Neural progenitor cell (in vitro differentiated cells): ENCODE data around the gene PCDHA7. TPM values are rescaled to one million over a fixed set of nuclear protein-coding genes. Genes with fewer than 3 reads are reported as not detected.
"Not testable (repeated sequence)": the region's sequence is repeated elsewhere in the genome, so short reads cannot be mapped to it uniquely, and the experiment has no call there.

Experiments used
- DNase-seq: peaks from one replicate; pipeline ENCODE4 v3.0.0-alpha.2; 2016; ENCODE audit warnings: low spot score
- H2AFZ ChIP-seq: fragments of 200-600 bp; sonication (generic); replicated peaks from 2 replicates; pipeline ENCODE4 v1.6.1; 2016; ENCODE audit warnings: antibody characterized with exemption
- H3F3A ChIP-seq: fragments of 200-600 bp; sonication (generic); 2 replicates; pipeline ENCODE4 v1.6.1; 2016; ENCODE audit warnings: antibody characterized with exemption, low read depth
- H3K27ac ChIP-seq: fragments of 200-600 bp; sonication (generic); 2 replicates; pipeline ENCODE4 v1.5.1; 2016; ENCODE audit warnings: mild to moderate bottlenecking
- H3K27me3 ChIP-seq: fragments of 200-600 bp; sonication (generic); 2 replicates; pipeline ENCODE4 v1.6.1; 2016; ENCODE audit warnings: mild to moderate bottlenecking, moderate library complexity
- H3K36me3 ChIP-seq: fragments of 200-600 bp; sonication (generic); 2 replicates; pipeline ENCODE4 v1.5.1; 2016
- H3K4me1 ChIP-seq: fragments of 200-600 bp; sonication (generic); 2 replicates; pipeline ENCODE4 v1.6.1; 2016; ENCODE audit warnings: mixed run types
- H3K4me2 ChIP-seq: fragments of 200-600 bp; sonication (generic); 2 replicates; pipeline ENCODE4 v1.6.1; 2016
- H3K4me3 ChIP-seq: fragments of 200-600 bp; sonication (generic); 2 replicates; pipeline ENCODE4 v1.5.1; 2016
- H3K79me2 ChIP-seq: fragments of 200-600 bp; sonication (generic); 2 replicates; pipeline ENCODE4 v1.6.1; 2016; ENCODE audit warnings: low read depth
- H3K9ac ChIP-seq: fragments of 200-600 bp; sonication (generic); 2 replicates; pipeline ENCODE4 v1.6.1; 2016
- H3K9me3 ChIP-seq: fragments of 200-600 bp; sonication (generic); 2 replicates; pipeline ENCODE4 v1.5.1; 2016; ENCODE audit warnings: low read depth
- H4K20me1 ChIP-seq: fragments of 200-600 bp; sonication (generic); 2 replicates; pipeline ENCODE4 v1.6.1; 2016; ENCODE audit warnings: low read depth
- H3K27ac Mint-ChIP-seq: 3 replicates; pipeline ENCODE4 v1.8.0; 2021; ENCODE audit warnings: mixed read lengths
- H3K27me3 Mint-ChIP-seq: 2 replicates; pipeline ENCODE4 v1.8.0; 2022; ENCODE audit warnings: low read depth, mild to moderate bottlenecking, inconsistent platforms, moderate library complexity, mixed read lengths; ENCODE audit not compliant: insufficient read depth
- H3K36me3 Mint-ChIP-seq: 3 replicates; pipeline ENCODE4 v1.8.0; 2021; ENCODE audit warnings: mixed read lengths
- H3K4me1 Mint-ChIP-seq: 3 replicates; pipeline ENCODE4 v1.8.0; 2021; ENCODE audit warnings: mixed read lengths
- H3K4me3 Mint-ChIP-seq: 3 replicates; pipeline ENCODE4 v1.8.0; 2021; ENCODE audit warnings: mild to moderate bottlenecking, moderate library complexity, mixed read lengths
- H3K9me3 Mint-ChIP-seq: 3 replicates; pipeline ENCODE4 v1.8.0; 2020; ENCODE audit warnings: mixed read lengths
- EZH2 ChIP-seq: fragments of 200-600 bp; sonication (generic); IDR thresholded peaks from 2 replicates; pipeline ENCODE4 v1.6.1; 2017; ENCODE audit warnings: antibody characterized with exemption, mild to moderate bottlenecking, moderate library complexity
- EZH2phosphoT487 ChIP-seq: fragments of 200-600 bp; sonication (generic); IDR thresholded peaks from 2 replicates; pipeline ENCODE4 v1.6.1; 2017; ENCODE audit warnings: antibody characterized with exemption
- total RNA-seq: library from RNA; depleted of rRNA; stranded (reverse); fragments of >200 nt; gene quantifications from 2 replicates; pipeline ENCODE4 v1.2.3, GENCODE V29; 2015; ENCODE audit warnings: low replicate concordance
- TF ChIP-seq, protein P1 (sequence below): fragments of 200-600 bp; sonication (generic); IDR thresholded peaks from 2 replicates; pipeline ENCODE4 v1.5.1; 2017; ENCODE audit warnings: antibody characterized with exemption, mild to moderate bottlenecking

Gene PCDHA7
- total RNA-seq, 1 donor from 2014 or later, result 0.36 TPM

DNA sequence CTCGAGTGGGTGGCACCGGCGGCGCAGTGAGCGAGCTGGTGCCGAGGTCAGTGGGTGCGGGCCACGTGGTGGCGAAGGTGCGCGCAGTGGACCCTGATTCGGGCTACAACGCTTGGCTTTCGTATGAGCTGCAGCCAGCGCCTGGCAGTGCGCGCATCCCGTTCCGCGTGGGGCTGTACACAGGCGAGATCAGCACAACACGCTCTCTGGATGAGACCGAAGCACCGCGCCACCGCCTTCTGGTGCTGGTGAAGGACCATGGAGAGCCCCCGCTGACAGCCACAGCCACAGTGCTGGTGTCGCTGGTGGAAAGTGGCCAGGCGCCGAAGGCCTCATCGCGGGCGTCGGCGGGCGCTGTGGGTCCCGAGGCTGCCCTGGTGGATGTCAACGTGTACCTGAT is 10.6 kb upstream of the PCDHA7 start:
- no peak overlapping the region for H3K27ac ChIP-seq
- H3K4me2 ChIP-seq, result no peak overlapping the region
- H3K4me1 ChIP-seq, result no peaks in the 10 kb centered on the region
- Mint-ChIP-seq H3K27me3 (no peaks in the 10 kb centered on the region), H3K36me3 (peaks cover 32% of the 10 kb centered on the region), H3K4me3 (no peak overlapping the region), H3K4me1 (no peaks in the 10 kb centered on the region), H3K27ac (no peak overlapping the region), H3K9me3 (peaks cover 31% of the 10 kb centered on the region)
- H3K36me3 ChIP-seq, result no peaks in the 10 kb centered on the region
- H3K79me2 ChIP-seq, result no peaks in the 10 kb centered on the region
- no peaks in the 10 kb centered on the region for H3K9me3 ChIP-seq
- no peak overlapping the region for H3K9ac ChIP-seq
- H4K20me1 ChIP-seq, result no peaks in the 10 kb centered on the region
- no peak overlapping the region for H2AFZ ChIP-seq
- H3K27me3 ChIP-seq, result no peaks in the 10 kb centered on the region
- no peak overlapping the region for H3K4me3 ChIP-seq
- no peaks in the 10 kb centered on the region for H3F3A ChIP-seq
- DNase-seq, result no peak
- TF ChIP-seq, protein P1, sequence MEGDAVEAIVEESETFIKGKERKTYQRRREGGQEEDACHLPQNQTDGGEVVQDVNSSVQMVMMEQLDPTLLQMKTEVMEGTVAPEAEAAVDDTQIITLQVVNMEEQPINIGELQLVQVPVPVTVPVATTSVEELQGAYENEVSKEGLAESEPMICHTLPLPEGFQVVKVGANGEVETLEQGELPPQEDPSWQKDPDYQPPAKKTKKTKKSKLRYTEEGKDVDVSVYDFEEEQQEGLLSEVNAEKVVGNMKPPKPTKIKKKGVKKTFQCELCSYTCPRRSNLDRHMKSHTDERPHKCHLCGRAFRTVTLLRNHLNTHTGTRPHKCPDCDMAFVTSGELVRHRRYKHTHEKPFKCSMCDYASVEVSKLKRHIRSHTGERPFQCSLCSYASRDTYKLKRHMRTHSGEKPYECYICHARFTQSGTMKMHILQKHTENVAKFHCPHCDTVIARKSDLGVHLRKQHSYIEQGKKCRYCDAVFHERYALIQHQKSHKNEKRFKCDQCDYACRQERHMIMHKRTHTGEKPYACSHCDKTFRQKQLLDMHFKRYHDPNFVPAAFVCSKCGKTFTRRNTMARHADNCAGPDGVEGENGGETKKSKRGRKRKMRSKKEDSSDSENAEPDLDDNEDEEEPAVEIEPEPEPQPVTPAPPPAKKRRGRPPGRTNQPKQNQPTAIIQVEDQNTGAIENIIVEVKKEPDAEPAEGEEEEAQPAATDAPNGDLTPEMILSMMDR, result no peak
- TF ChIP-seq EZH2 (no peak), EZH2phosphoT487 (no peak)

DNA sequence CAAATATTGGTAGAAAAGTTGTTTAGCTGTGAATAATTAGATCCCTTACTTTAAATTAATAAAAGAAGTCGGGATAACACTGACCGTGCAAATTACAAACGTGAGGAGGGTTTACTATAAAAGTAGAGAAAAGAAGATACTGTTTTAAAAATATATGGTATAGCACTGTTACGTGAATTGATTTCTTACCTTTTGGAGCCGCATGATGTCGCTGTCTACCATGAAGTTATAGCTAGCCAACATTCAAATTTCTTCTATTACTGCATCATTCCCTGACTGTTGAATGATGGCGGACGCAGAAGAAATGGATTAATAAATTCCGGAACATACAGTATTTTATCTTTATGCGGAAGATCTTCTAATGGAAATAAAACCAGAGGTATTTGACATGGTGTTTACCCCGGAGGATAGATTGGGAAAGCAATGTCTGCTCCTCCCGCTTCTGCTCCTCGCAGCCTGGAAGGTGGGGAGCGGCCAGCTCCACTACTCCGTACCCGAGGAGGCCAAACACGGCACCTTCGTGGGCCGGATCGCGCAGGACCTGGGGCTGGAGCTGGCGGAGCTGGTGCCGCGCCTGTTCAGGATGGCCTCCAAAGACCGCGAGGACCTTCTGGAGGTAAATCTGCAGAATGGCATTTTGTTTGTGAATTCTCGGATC is 6.2 kb upstream of the PCDHA7 start, which contains the start of gene PCDHA6:
Gene PCDHA6, plus strand, starts transcription at position 257 of the 658 bp plus-strand sequence. Its CDS starts 132 bp downstream, at position 389.
- Histone ChIP-seq H3K4me1 (no peaks in the 10 kb centered on the region), H2AFZ (no peak within 1 kb of the TSS), H3K36me3 (peaks cover 6% of the 10 kb centered on the region), H3F3A (no peaks in the 10 kb centered on the region), H3K79me2 (no peaks in the 10 kb centered on the region), H3K27me3 (no peaks in the 10 kb centered on the region), H3K4me2 (no peak within 1 kb of the TSS), H3K9me3 (no peaks in the 10 kb centered on the region), H3K27ac (no peak within 1 kb of the TSS), H3K4me3 (no peak within 1 kb of the TSS), H3K9ac (no peak within 1 kb of the TSS), H4K20me1 (no peaks in the 10 kb centered on the region)
- H3K27ac Mint-ChIP-seq, result no peak within 1 kb of the TSS
- TF ChIP-seq, protein P1, result no peak
- no peak for TF ChIP-seq EZH2
- no peak for TF ChIP-seq EZH2phosphoT487
- peaks cover 46% of the 10 kb centered on the region for H3K9me3 Mint-ChIP-seq
- H3K36me3 Mint-ChIP-seq, result peaks cover 28% of the 10 kb centered on the region
- peak within 1 kb of the TSS; percentile 81 for H3K4me3 Mint-ChIP-seq
- no peaks in the 10 kb centered on the region for H3K27me3 Mint-ChIP-seq
- DNase-seq, result no peak
- no peaks in the 10 kb centered on the region for H3K4me1 Mint-ChIP-seq

DNA sequence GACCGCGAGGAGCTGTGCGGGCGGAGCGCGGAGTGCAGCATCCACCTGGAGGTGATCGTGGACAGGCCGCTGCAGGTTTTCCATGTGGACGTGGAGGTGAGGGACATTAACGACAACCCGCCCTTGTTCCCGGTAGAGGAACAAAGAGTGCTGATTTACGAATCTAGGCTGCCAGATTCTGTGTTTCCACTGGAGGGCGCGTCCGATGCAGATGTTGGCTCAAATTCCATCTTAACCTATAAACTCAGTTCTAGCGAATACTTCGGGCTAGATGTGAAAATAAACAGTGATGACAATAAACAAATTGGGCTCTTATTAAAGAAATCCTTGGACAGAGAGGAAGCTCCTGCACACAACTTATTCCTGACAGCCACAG is 5.7 kb upstream of the PCDHA7 start:
- Histone ChIP-seq H3K27ac (no peak overlapping the region), H3K9me3 (no peaks in the 10 kb centered on the region), H3F3A (no peaks in the 10 kb centered on the region), H3K4me1 (no peaks in the 10 kb centered on the region), H4K20me1 (no peaks in the 10 kb centered on the region), H3K4me3 (no peak overlapping the region), H3K27me3 (no peaks in the 10 kb centered on the region), H2AFZ (no peak overlapping the region), H3K9ac (no peak overlapping the region), H3K79me2 (no peaks in the 10 kb centered on the region), H3K4me2 (no peak overlapping the region), H3K36me3 (peaks cover 6% of the 10 kb centered on the region)
- H3K4me1 Mint-ChIP-seq, result no peaks in the 10 kb centered on the region
- H3K27ac Mint-ChIP-seq, result no peak overlapping the region
- H3K36me3 Mint-ChIP-seq, result peaks cover 32% of the 10 kb centered on the region
- H3K4me3 Mint-ChIP-seq, result peak overlapping the region; percentile 81
- H3K27me3 Mint-ChIP-seq, result no peaks in the 10 kb centered on the region
- H3K9me3 Mint-ChIP-seq, result peaks cover 48% of the 10 kb centered on the region
- no peak for DNase-seq
- TF ChIP-seq, protein P1, result no peak

DNA sequence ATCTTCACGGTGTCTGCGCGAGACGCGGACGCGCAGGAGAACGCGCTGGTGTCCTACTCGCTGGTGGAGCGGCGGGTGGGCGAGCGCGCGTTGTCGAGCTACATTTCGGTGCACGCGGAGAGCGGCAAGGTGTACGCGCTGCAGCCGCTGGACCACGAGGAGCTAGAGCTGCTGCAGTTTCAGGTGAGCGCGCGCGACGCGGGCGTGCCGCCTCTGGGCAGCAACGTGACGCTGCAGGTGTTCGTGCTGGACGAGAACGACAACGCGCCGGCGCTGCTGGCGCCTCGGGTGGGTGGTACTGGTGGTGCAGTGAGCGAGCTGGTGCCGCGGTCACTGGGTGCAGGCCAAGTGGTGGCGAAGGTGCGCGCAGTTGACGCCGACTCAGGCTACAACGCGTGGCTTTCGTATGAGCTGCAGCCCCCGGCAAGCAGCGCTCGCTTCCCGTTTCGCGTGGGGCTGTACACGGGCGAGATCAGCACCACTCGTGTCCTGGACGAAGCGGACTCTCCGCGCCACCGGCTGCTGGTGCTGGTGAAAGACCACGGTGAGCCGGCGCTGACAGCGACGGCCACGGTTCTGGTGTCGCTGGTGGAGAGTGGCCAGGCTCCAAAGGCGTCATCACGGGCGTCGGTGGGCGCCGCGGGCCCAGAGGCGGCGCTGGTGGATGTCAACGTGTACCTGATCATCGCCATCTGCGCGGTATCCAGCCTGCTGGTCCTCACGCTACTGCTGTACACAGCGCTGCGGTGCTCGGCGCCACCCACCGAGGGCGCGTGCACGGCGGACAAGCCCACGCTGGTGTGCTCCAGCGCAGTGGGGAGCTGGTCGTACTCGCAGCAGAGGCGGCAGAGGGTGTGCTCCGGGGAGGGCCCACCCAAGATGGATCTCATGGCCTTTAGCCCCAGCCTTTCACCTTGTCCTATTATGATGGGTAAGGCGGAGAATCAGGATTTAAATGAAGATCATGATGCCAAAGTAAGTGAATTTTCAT is 4.3 kb upstream of the PCDHA7 start:
- H3K4me3 Mint-ChIP-seq, H3K4me3 ChIP-seq, H3K4me2 ChIP-seq, H3K79me2 ChIP-seq, H3F3A ChIP-seq, H3K4me1 Mint-ChIP-seq, DNase-seq, H3K27ac Mint-ChIP-seq, H3K9me3 ChIP-seq, H3K9ac ChIP-seq, H3K4me1 ChIP-seq, H3K27me3 ChIP-seq, H3K27ac ChIP-seq, H2AFZ ChIP-seq, H4K20me1 ChIP-seq, H3K27me3 Mint-ChIP-seq: not testable (repeated sequence)
- Mint-ChIP-seq H3K36me3 (peaks cover 35% of the 10 kb centered on the region), H3K9me3 (peaks cover 54% of the 10 kb centered on the region)
- H3K36me3 ChIP-seq, result peaks cover 11% of the 10 kb centered on the region

DNA sequence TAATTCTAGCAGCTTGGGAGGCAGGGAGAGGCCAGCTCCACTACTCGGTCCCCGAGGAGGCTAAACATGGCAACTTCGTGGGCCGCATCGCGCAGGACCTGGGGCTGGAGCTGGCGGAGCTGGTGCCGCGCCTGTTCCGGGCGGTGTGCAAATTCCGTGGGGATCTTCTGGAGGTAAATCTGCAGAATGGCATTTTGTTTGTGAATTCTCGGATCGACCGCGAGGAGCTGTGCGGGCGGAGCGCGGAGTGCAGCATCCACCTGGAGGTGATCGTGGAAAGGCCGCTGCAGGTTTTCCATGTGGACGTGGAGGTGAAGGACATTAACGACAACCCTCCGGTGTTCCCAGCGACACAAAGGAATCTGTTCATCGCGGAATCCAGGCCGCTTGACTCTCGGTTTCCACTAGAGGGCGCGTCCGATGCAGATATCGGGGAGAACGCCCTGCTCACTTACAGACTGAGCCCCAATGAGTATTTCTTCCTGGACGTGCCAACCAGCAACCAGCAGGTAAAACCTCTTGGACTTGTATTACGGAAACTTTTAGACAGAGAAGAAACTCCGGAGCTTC is 455 bp downstream of the PCDHA7 start:
- H3K79me2 ChIP-seq, H3K4me3 ChIP-seq, H3K9ac ChIP-seq, H3K4me1 Mint-ChIP-seq, H3K9me3 ChIP-seq, H3K4me3 Mint-ChIP-seq, H3K27me3 Mint-ChIP-seq, H2AFZ ChIP-seq, H3K4me2 ChIP-seq, H3K4me1 ChIP-seq, H3K27ac ChIP-seq, DNase-seq, H4K20me1 ChIP-seq, H3F3A ChIP-seq, H3K27ac Mint-ChIP-seq, H3K27me3 ChIP-seq: not testable (repeated sequence)
- Mint-ChIP-seq H3K36me3 (peaks cover 24% of the 10 kb centered on the region), H3K9me3 (peaks cover 39% of the 10 kb centered on the region)
- H3K36me3 ChIP-seq, result peaks cover 11% of the 10 kb centered on the region
